Putamen (tissue), 1 donor: ENCODE measurements around the gene RTF2.
"Not testable (repeated sequence)": the region's sequence is repeated elsewhere in the genome, so short reads cannot be mapped to it uniquely, and the experiment has no call there.

ENCODE experiments used
- DNase-seq: peaks from one replicate; pipeline ENCODE4 v3.0.0-alpha.2; 2016; ENCODE audit warnings: low spot score

Gene RTF2

GRCh38 chr20:56551571-56551970 lies 83.1 kb downstream of the RTF2 start:
- no peak for DNase-seq

- no peak for DNase-seq
These were observed 84.6 kb downstream of the RTF2 start for GRCh38 chr20:56552911-56553629.

- peak; percentile 39 for DNase-seq
These were observed 86.4 kb downstream of the RTF2 start for GRCh38 chr20:56554869-56555268.

GRCh38 chr20:56558968-56559367 lies 90.5 kb downstream of the RTF2 start:
- no peak for DNase-seq

- not testable (repeated sequence) for DNase-seq
These were observed 96.1 kb downstream of the RTF2 start for GRCh38 chr20:56564526-56564925.

GRCh38 chr20:56565511-56565910 lies 97.1 kb downstream of the RTF2 start:
- no peak for DNase-seq

DNA sequence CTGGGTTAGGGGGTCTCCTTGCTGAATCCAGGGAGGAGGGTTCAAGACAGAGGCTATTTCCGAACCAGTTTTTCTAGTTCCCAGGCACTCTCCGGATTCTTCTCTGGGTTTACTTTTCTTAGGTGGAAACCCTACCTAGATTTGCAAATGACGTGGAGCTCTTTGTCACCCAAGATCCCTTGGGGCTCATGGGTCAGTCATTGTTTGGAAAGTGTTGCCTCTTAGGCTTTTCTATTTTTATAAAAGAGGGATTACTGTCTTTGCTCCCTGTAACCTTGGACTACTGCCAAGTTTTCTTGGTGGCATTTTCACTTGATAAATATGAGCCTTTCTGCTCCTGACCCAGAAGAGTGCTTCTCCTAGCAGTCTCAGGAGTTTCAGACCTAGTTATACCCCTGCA lies 98.2 kb downstream of the RTF2 start:
- no peak for DNase-seq
